ENCODE data around the gene DAPK2.

Gene DAPK2

DNA sequence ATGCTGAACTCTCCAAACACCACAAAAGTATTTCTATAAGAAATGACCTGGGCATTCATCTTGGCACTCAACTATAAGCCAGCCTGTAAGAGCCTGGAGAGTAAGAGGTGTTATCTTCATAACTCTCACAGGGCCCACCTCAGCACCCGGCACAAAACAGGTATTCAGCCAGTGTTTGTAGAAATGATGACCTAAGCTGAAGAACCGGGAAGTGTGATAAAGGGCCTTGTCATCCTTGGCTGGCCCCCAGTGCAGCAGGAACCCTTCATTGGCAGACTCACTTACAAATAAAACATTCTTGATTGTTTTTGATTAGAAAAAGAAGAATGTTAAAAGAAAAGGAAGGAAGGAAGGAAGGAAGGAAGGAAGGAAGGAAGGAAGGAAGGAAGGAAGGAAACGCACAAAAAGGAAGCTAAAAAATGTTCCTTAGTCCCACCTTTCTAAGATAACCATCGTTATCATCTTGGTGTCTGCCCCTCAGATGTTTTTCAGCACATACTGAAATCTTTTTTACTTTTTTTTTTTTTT lies 52.1 kb downstream of the DAPK2 start:
- no peak for DNase-seq

DNA sequence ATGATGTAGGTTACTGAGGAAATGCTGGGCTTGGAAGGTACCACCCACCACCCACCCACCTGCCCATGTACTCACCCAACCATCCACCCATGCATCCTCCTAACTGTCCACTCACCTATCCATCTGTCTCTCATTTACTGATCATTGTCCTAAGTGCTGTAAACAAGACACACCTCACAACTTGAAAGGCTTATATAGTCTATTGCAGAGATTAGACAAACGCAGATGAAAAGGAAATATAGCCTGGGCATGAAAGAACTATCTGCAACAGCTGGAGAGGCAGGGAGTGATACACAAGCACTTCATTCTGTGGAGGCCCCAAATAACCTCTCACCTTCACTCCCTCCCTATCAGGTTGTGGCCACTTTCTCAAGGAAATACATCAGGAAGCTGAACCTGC lies 54.0 kb downstream of the DAPK2 start:
- DNase-seq: no peak

- no peak for DNase-seq
These were observed 54.6 kb downstream of the DAPK2 start for GRCh38 chr15:63991706-63992105.

GRCh38 chr15:63990454-63990853 lies 55.8 kb downstream of the DAPK2 start:
- DNase-seq: no peak

DNA sequence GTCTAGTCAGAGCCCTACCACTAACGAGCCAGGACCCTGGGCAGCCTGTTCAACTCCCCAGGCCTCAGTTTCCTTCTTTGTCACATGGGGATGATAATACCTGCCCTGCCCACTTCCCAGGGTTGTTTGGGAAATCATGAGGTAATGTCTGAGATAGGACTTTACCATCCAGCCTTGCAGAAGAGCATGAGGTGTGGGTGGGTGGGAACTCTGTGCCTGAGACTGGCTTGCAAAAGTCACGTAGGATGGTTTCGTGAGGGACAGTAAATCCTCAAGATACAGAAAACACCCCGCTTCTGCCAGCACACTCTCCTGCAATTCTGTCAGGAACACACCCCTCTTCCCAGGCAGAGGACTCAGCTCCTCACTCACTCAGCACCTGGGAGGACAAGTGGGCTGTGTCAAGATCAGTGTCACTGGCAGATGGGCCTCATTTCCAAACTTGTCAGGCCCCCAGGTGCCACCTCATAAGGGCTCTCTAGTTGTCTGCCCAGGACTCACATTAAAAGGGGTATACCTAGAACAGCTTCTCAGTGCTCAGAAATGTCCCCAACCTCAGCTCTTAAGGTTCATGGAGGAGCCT lies 58.4 kb downstream of the DAPK2 start:
- DNase-seq: no peak

DNA sequence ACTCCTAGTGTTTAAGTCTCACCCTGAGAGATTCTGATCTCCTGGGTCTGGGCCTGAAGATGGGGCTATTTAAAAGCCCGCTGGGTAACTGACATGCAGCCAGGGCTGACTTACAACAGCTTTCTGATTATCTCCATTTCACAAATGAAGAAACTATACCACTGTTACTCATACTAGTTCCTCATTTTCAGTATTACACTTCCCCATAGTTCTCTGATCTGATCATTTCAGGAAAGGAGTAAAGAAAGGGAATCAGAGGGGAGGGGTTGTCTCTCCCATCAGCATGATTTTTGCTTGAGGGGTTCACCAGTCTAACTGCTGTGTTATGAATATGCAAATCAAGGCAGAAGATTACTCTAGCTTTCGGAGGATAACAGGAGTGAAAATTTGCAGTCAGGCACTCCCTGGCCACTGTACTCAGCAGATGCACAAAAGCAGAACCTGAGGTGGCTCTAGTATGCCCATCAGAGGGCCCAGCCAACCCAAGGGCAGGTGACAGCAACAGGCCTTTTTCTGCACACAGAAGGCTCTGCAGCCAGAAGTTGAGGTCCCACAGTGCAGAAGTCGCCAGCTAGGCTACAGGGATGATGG lies 59.4 kb downstream of the DAPK2 start:
- DNase-seq: no peak

DNA sequence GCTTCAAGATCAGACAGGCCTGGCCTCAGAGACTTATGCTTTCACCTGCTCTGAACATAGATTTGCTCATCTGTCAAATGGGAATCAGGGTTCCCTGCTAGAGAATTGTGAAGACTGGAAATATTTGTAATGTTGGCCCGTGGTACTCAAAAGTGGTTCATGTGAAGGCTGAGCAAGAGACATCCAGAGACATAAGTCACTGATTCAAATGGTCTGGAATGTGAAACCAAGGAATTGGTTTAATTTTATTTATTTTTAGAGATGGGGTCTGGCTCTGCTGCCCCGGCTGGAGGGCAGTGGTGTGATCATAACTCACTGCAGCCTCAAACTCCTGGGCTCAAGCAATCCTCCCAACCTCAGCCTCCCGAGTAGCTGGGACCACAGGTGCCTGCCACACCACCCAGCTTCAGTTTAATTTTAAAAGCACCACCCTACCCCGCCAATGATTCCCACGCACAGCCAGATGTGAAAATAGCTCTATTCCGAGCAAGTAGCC lies 60.1 kb downstream of the DAPK2 start:
- no peak for DNase-seq

GRCh38 chr15:63985221-63986184 lies 60.8 kb downstream of the DAPK2 start:
- DNase-seq: no peak

DNA sequence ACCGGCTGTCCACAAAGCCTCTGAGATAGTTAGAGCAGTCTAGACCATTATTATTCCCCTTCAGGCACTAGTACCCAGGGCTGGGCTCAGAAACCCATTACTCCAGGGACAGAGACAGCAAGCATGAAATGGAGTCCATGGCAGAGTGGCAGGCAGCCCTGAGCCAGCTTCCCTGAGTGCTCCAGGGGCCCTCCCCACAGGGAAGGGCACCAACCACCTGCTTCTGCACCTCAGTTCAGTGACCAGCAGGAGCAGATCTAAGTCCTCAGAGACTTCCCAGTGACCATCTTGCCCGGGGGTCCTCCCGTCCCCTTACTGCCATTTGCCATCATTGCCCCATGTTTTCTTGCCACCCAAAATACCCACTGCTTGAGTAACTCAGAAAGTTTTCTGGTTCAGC lies 62.0 kb downstream of the DAPK2 start:
- DNase-seq: no peak

DNA sequence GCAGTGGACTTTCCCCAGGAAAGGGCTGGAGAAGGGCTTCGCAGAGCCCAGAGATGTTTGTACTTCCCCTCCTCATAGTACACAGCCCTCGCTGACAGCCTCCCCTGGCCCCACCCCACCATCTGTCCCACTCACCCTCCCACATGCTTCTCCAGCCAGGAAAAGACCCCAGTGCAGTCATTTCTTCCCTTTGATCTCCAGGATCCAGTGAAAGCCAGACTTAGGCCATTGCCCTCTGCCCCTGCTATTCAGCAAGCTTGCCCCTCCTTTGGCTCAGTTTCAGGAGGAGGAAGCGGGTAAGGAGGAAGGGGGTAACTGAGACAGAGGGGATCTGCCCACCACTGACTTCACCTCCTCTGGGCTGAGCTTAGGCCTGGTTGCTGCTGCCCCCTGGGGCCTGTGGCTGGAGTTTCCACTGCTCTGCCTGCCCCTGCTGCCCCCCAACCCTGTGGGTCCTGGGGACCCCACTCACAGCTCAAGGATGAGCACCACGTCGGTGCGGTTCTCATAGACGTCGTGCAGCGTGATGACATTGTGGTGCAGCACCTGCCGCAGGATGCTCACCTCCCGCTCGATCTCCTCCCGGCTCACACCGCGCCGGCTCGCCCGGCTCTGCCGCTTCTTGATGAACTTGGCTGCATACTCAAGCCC lies 63.1 kb downstream of the DAPK2 start:
- DNase-seq: no peak

GRCh38 chr15:63982381-63982854 lies 63.9 kb downstream of the DAPK2 start:
- no peak for DNase-seq

DNA sequence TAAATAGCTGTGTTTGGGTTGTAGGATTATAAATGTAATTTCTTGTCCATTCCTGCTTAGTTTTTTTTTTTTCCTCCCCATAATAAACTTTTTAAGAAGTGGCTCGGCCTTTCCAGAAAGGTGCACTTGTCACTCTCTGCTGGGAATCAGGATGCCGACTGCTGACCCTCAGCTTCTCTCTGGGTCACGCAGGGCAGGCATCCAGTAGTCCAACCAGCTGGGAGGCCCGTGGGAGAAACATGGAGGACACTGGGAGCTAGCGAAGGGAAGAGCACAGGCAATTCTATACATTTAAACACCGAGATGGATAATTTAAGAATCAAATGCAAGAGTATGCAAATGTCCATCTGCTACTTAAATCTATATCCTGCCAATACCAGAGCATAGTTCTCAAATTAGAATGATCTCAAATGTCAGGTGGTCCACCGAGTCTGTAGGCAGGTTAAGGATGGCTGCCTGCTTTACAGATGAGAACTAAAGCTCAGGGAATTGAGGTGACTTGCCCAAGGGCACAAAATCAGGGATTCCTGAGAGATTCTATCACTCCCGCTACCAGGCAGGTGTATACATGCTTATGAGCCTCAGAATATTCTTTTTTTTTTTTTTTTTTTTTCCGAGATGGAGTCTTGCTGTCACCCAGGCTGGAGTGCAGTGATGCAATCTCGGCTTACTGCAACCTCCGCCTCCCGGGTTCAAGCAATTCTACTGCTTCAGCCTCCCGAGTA lies 64.5 kb downstream of the DAPK2 start:
- DNase-seq: no peak

GRCh38 chr15:63979262-63979793 lies 67.0 kb downstream of the DAPK2 start:
- DNase-seq: no peak

GRCh38 chr15:63978511-63979261 lies 67.6 kb downstream of the DAPK2 start:
- no peak for DNase-seq

GRCh38 chr15:63977119-63977518 lies 69.2 kb downstream of the DAPK2 start:
- no peak for DNase-seq

- no peak for DNase-seq
These were observed 72.3 kb downstream of the DAPK2 start for GRCh38 chr15:63974021-63974420.

GRCh38 chr15:63973212-63974009 lies 72.9 kb downstream of the DAPK2 start:
- DNase-seq: no peak

DNA sequence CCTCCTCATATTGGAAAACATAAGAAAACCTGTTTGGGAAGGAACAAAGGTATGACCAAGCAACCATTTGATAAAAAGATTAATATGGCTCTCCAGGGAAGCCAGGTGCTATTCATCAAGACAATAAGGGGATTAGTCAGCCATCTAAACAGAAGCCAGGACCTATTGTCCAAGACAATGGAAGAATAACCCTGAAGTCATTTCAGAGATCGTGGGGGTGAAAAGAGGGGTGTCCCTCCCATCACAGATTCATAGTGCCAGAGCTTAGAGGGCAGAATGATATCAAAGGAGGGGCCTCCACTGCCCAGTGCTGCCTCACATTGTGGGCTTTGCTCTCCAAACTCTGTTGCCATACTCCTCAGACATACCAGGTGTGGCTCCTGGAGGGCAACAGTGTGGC lies 73.5 kb downstream of the DAPK2 start:
- DNase-seq: no peak

- no peak for DNase-seq
These were observed 74.4 kb downstream of the DAPK2 start for GRCh38 chr15:63971904-63972303.

DNA sequence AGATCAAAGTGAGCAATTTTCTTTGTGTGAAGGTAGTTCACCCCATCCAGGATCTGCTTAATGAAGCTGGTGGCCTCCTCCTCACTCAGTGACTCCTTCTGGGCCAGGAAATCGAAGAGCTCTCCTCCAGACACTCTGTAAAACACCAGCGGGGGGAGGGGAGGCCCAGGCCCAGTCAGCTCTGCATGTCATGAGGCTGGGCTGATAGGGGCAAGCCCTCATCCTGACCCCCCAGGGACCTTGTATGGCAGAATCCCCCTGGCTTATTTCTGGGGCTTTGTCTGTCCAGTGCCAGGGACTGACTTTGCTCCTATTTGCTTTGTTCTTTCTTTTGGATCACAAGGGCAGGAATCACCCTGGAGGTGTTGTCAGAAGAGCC lies 74.9 kb downstream of the DAPK2 start:
- DNase-seq: peak; percentile 45
